Neuron (in vitro differentiated cells): ENCODE results near the gene MYH10.

ENCODE experiments used
- H2AFZ ChIP-seq: one replicate; pipeline ENCODE4 v1.6.1; 2013; ENCODE audit warnings: low read depth, mild to moderate bottlenecking, inconsistent platforms, low read length, moderate library complexity
- H3K27me3 ChIP-seq: one replicate; pipeline ENCODE4 v1.6.1; 2013; ENCODE audit warnings: low read length; ENCODE audit not compliant: insufficient read depth
- H3K36me3 ChIP-seq: one replicate; pipeline ENCODE4 v1.6.1; 2013; ENCODE audit warnings: low read length; ENCODE audit not compliant: insufficient read depth
- H3K4me1 ChIP-seq: one replicate; pipeline ENCODE4 v1.6.1; 2013; ENCODE audit warnings: low read length; ENCODE audit not compliant: insufficient read depth
- H3K4me3 ChIP-seq: 2 replicates; pipeline ENCODE4 v1.5.1; 2013; ENCODE audit warnings: mild to moderate bottlenecking, low read length, moderate library complexity
- H3K9me3 ChIP-seq: one replicate; pipeline ENCODE4 v1.6.1; 2013; ENCODE audit warnings: low read length

MYH10 gene

DNA sequence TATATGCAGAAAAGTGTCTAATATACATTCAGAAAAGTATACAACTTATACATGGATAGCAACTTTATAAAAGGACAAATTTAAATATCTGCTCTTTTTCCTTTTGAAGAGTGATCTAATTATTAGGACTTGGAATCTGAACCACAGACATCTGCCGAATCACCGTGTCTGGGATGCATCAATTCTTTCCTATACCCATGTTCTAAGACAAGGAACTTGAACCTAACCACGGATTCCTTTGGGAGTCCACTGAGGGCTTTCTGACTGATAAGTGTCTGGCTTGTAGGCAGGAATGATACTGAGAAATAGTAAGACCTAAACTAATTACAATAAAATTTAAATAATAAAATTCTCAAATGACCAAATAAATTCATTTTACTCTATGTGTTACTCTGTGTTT lies 140.7 kb downstream of the MYH10 start:
- Histone ChIP-seq H3K36me3 (peaks cover 97% of the 10 kb centered on the region), H3K4me1 (no peaks in the 10 kb centered on the region), H3K27me3 (no peaks in the 10 kb centered on the region)

GRCh38 chr17:8488901-8489300 lies 141.6 kb downstream of the MYH10 start:
- peaks cover 95% of the 10 kb centered on the region for H3K36me3 ChIP-seq
- no peak overlapping the region for H2AFZ ChIP-seq
- no peak overlapping the region for H3K4me3 ChIP-seq
- H3K9me3 ChIP-seq = peaks cover 10% of the 10 kb centered on the region
- no peaks in the 10 kb centered on the region for H3K27me3 ChIP-seq
- no peaks in the 10 kb centered on the region for H3K4me1 ChIP-seq

More for the DNA sequence above, 140.7 kb downstream of the MYH10 start:
- Histone ChIP-seq H3K4me3 (no peak overlapping the region), H3K9me3 (peaks cover 5% of the 10 kb centered on the region), H2AFZ (no peak overlapping the region)

DNA sequence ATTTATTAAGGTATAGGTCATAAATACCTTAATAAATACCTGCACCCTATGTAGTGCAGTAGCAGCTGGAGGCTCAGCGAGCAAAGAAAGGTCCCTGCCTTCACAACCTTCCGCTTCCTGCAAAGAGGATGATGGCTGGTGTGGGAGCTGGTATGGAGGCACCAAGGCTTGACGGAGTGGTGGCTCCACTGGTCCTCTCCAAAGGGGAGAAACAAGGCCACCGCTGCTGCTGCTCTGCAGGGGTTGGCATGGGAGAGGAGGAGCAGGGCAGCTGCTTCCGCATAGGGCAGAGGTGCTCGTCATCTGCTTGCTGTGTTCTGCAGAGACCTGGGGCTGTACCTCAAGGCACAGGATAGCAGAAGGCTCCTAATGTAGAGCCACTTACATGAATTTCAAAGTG lies 142.0 kb downstream of the MYH10 start:
- Histone ChIP-seq H2AFZ (no peak overlapping the region), H3K27me3 (no peaks in the 10 kb centered on the region), H3K9me3 (peaks cover 10% of the 10 kb centered on the region), H3K36me3 (peaks cover 96% of the 10 kb centered on the region), H3K4me1 (no peaks in the 10 kb centered on the region), H3K4me3 (no peak overlapping the region)

DNA sequence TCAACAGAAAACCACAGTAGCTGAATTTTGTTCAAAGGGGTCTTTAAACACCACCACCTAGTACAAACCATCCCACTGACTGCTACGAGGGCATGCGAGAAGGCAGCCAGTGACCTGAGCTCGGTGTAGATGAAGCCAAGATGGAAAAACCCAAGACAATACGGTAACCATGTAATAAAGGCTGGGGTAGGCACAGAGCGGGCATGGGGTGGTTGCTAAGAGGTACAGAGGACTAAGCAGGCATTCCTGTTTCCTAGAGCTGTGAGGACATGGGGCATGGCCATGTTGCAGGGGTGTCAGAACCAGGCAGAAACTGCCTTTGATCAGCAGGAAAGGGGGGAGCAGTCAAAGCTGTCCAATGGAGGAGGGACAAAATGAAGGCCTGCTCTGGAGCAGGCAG lies 142.8 kb downstream of the MYH10 start:
- H3K4me3 ChIP-seq = no peak overlapping the region
- H2AFZ ChIP-seq = no peak overlapping the region
- no peaks in the 10 kb centered on the region for H3K27me3 ChIP-seq
- no peaks in the 10 kb centered on the region for H3K4me1 ChIP-seq
- peaks cover 10% of the 10 kb centered on the region for H3K9me3 ChIP-seq
- H3K36me3 ChIP-seq = peaks cover 96% of the 10 kb centered on the region

- H3K36me3 ChIP-seq = peaks cover 96% of the 10 kb centered on the region
- no peak overlapping the region for H3K4me3 ChIP-seq
- H2AFZ ChIP-seq = no peak overlapping the region
- no peaks in the 10 kb centered on the region for H3K4me1 ChIP-seq
- no peaks in the 10 kb centered on the region for H3K27me3 ChIP-seq
- H3K9me3 ChIP-seq = peaks cover 10% of the 10 kb centered on the region
Observed at GRCh38 chr17:8487130-8487645, 143.3 kb downstream of the MYH10 start.

- Histone ChIP-seq H2AFZ (no peak overlapping the region), H3K4me3 (no peak overlapping the region), H3K4me1 (no peaks in the 10 kb centered on the region), H3K27me3 (no peaks in the 10 kb centered on the region), H3K36me3 (peaks cover 96% of the 10 kb centered on the region), H3K9me3 (peaks cover 10% of the 10 kb centered on the region)
Observed at GRCh38 chr17:8485491-8485890, 145.0 kb downstream of the MYH10 start.

GRCh38 chr17:8484465-8484864 lies 146.1 kb downstream of the MYH10 start:
- peaks cover 96% of the 10 kb centered on the region for H3K36me3 ChIP-seq
- H3K4me3 ChIP-seq = no peak overlapping the region
- H2AFZ ChIP-seq = no peak overlapping the region
- H3K4me1 ChIP-seq = no peaks in the 10 kb centered on the region
- H3K9me3 ChIP-seq = peaks cover 10% of the 10 kb centered on the region
- H3K27me3 ChIP-seq = no peaks in the 10 kb centered on the region

DNA sequence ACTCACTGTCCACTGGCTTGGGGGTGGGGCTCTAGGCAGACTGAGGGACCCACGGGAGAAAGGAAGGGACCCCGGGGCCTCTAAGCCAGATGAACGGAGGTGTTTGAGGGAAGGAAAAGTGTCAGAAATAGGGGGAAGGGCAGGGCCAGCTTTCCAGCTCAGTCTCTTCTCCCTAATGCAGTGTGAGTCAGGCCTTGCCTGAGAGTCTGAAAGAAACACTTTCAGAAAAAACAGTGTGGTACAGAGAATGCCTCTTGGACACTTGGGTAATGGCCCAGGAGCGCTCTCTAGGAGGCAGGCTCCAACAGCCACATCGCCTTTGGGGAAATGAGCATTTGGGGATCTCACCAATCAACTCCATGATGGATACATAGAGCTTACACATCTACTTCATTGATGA lies 148.0 kb downstream of the MYH10 start:
- peaks cover 97% of the 10 kb centered on the region for H3K36me3 ChIP-seq
- no peaks in the 10 kb centered on the region for H3K27me3 ChIP-seq
- H3K4me3 ChIP-seq = no peak overlapping the region
- no peak overlapping the region for H2AFZ ChIP-seq
- no peaks in the 10 kb centered on the region for H3K4me1 ChIP-seq
- peaks cover 10% of the 10 kb centered on the region for H3K9me3 ChIP-seq

GRCh38 chr17:8481703-8482102 lies 148.8 kb downstream of the MYH10 start:
- Histone ChIP-seq H3K36me3 (peaks cover 97% of the 10 kb centered on the region), H3K9me3 (peaks cover 10% of the 10 kb centered on the region), H3K4me3 (no peak overlapping the region), H3K4me1 (no peaks in the 10 kb centered on the region), H3K27me3 (no peaks in the 10 kb centered on the region), H2AFZ (no peak overlapping the region)

DNA sequence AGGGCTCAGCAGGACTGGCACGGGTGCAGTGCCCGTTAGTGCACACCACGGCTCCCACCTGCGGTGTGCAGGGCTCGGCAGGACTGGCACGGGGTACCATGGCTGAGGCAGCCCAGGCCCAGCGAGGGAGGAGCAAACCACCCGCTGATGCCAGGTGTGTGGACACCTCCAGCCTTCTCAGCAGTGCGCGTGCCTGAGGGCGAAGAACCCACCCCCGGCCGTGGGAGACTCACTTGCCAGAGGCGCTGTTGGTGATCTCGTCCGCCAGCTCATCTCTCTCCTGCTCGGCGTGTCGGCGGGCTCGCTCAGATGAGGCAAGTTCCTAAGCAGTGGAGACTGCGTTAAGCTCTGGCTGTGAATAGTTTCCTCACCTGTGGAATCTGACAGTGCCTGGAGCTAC lies 149.4 kb downstream of the MYH10 start:
- no peak overlapping the region for H3K4me3 ChIP-seq
- no peaks in the 10 kb centered on the region for H3K4me1 ChIP-seq
- H3K9me3 ChIP-seq = peaks cover 10% of the 10 kb centered on the region
- H3K36me3 ChIP-seq = peaks cover 97% of the 10 kb centered on the region
- no peak overlapping the region for H2AFZ ChIP-seq
- no peaks in the 10 kb centered on the region for H3K27me3 ChIP-seq

GRCh38 chr17:8480011-8480976 lies 150.2 kb downstream of the MYH10 start:
- Histone ChIP-seq H3K4me3 (no peak overlapping the region), H3K9me3 (peaks cover 5% of the 10 kb centered on the region), H3K27me3 (no peaks in the 10 kb centered on the region), H2AFZ (no peak overlapping the region), H3K4me1 (no peaks in the 10 kb centered on the region), H3K36me3 (peaks cover 98% of the 10 kb centered on the region)

GRCh38 chr17:8479431-8479947 lies 151.0 kb downstream of the MYH10 start:
- H3K27me3 ChIP-seq = no peaks in the 10 kb centered on the region
- H3K4me3 ChIP-seq = no peak overlapping the region
- no peak overlapping the region for H2AFZ ChIP-seq
- H3K36me3 ChIP-seq = peaks cover 98% of the 10 kb centered on the region
- H3K4me1 ChIP-seq = no peaks in the 10 kb centered on the region
- H3K9me3 ChIP-seq = peaks cover 1% of the 10 kb centered on the region

- H3K9me3 ChIP-seq = no peaks in the 10 kb centered on the region
- no peak overlapping the region for H2AFZ ChIP-seq
- peaks cover 96% of the 10 kb centered on the region for H3K36me3 ChIP-seq
Observed at GRCh38 chr17:8477715-8478441, 152.6 kb downstream of the MYH10 start.

More at GRCh38 chr17:8477715-8478441, 152.6 kb downstream of the MYH10 start:
- no peaks in the 10 kb centered on the region for H3K4me1 ChIP-seq
- H3K27me3 ChIP-seq = no peaks in the 10 kb centered on the region
- no peak overlapping the region for H3K4me3 ChIP-seq
